WTC11 (cell line): Measurements from ENCODE around the gene OTUD7B. TPM values are rescaled to one million over a fixed set of nuclear protein-coding genes. Genes with fewer than 3 reads are reported as not detected.

Experiments
- ATAC-seq: fragments of 200-7000 bp; cut with Tn5 transposase; 2 replicates; pipeline ENCODE4 v1.10.0; 2021; ENCODE audit warnings: mild to moderate bottlenecking, moderate library complexity
- CTCF ChIA-PET: fragments of 300-600 bp; sonication (Branson Sonifier 250); formaldehyde crosslinking; loops from one replicate; lab custom pipeline; 2021; ENCODE audit warnings: antibody characterized with exemption; lab: Charles Lee
- POLR2A ChIA-PET: fragments of 350-600 bp; sonication (Branson Sonifier 250); formaldehyde crosslinking; loops from one replicate; lab custom pipeline; 2021; ENCODE audit warnings: antibody characterized with exemption; lab: Charles Lee
- DNase-seq: peaks from one replicate; pipeline ENCODE4 v3.0.0; 2021; ENCODE audit warnings: low spot score
- H3K27ac Mint-ChIP-seq: 2 replicates; pipeline ENCODE4 v1.8.0; 2021; ENCODE audit warnings: mixed read lengths
- H3K27me3 Mint-ChIP-seq: 2 replicates; pipeline ENCODE4 v1.8.0; 2021; ENCODE audit warnings: low read depth, mild to moderate bottlenecking, moderate library complexity, mixed read lengths
- H3K36me3 Mint-ChIP-seq: 2 replicates; pipeline ENCODE4 v1.8.0; 2021; ENCODE audit warnings: mixed read lengths
- H3K4me1 Mint-ChIP-seq: 2 replicates; pipeline ENCODE4 v1.8.0; 2022; ENCODE audit warnings: mixed read lengths
- H3K4me3 Mint-ChIP-seq: 2 replicates; pipeline ENCODE4 v1.8.0; 2021; ENCODE audit warnings: mild to moderate bottlenecking, moderate library complexity, mixed read lengths
- H3K9me3 Mint-ChIP-seq: 2 replicates; pipeline ENCODE4 v1.8.0; 2021; ENCODE audit warnings: mixed read lengths
- AR ChIP-seq: fragments of 250-450 bp; sonication (Bioruptor Pico); IDR thresholded peaks from 2 replicates; pipeline ENCODE4 v1.9.0; 2021; ENCODE audit warnings: mild to moderate bottlenecking
- CBFB ChIP-seq: sonication (generic); formaldehyde crosslinking; IDR thresholded peaks from 2 replicates; pipeline ENCODE4 v1.8.1; 2022; ENCODE audit warnings: mild to moderate bottlenecking, low read depth, missing genetic modification reagents
- E2F4 ChIP-seq: sonication (generic); formaldehyde crosslinking; IDR thresholded peaks from 2 replicates; pipeline ENCODE4 v1.8.1; 2022; ENCODE audit warnings: low read depth, mild to moderate bottlenecking, moderate library complexity, missing genetic modification reagents, borderline replicate concordance
- ERG ChIP-seq: fragments of 250-450 bp; sonication (Bioruptor Pico); IDR thresholded peaks from 2 replicates; pipeline ENCODE4 v1.8.0; 2021; ENCODE audit warnings: mild to moderate bottlenecking
- ETV6 ChIP-seq: sonication (generic); formaldehyde crosslinking; IDR thresholded peaks from 2 replicates; pipeline ENCODE4 v1.8.1; 2022; ENCODE audit warnings: mild to moderate bottlenecking, missing genetic modification reagents
- FOXJ3 ChIP-seq: sonication (generic); formaldehyde crosslinking; IDR thresholded peaks from 2 replicates; pipeline ENCODE4 v1.9.0; 2021; ENCODE audit warnings: missing genetic modification reagents, mild to moderate bottlenecking, borderline replicate concordance
- GRHL2 ChIP-seq: fragments of 250-450 bp; sonication (Bioruptor Pico); IDR thresholded peaks from 2 replicates; pipeline ENCODE4 v1.8.0; 2022; ENCODE audit warnings: mild to moderate bottlenecking, moderate library complexity; ENCODE audit not compliant: insufficient replicate concordance, severe bottlenecking
- HMGA2 ChIP-seq: fragments of 250-450 bp; sonication (Bioruptor Pico); IDR thresholded peaks from 2 replicates; pipeline ENCODE4 v1.4.0; 2021; ENCODE audit warnings: mild to moderate bottlenecking, moderate library complexity
- JUN ChIP-seq: sonication (generic); formaldehyde crosslinking; IDR thresholded peaks from 2 replicates; pipeline ENCODE4 v1.8.0; 2023; ENCODE audit warnings: mild to moderate bottlenecking, missing genetic modification reagents
- MLX ChIP-seq: sonication (generic); formaldehyde crosslinking; IDR thresholded peaks from 2 replicates; pipeline ENCODE4 v1.8.1; 2023; ENCODE audit warnings: mild to moderate bottlenecking, missing genetic modification reagents, moderate library complexity
- NFYB ChIP-seq: sonication (generic); formaldehyde crosslinking; conservative IDR thresholded peaks from 2 replicates; pipeline ENCODE4 v1.8.0; 2022; ENCODE audit warnings: low read depth, missing genetic modification reagents
- STAT6 ChIP-seq: sonication (generic); formaldehyde crosslinking; conservative IDR thresholded peaks from 2 replicates; pipeline ENCODE4 v1.8.1; 2023; ENCODE audit warnings: mild to moderate bottlenecking, low read depth, missing genetic modification reagents, moderate library complexity
- TCF7 ChIP-seq: sonication (generic); formaldehyde crosslinking; IDR thresholded peaks from 2 replicates; pipeline ENCODE4 v1.8.0; 2022; ENCODE audit warnings: mild to moderate bottlenecking, low read depth, missing genetic modification reagents, moderate library complexity
- ZNF121 ChIP-seq: sonication (generic); formaldehyde crosslinking; IDR thresholded peaks from 2 replicates; pipeline ENCODE4 v1.8.0; 2023; ENCODE audit warnings: missing genetic modification reagents
- ZNF232 ChIP-seq: sonication (generic); formaldehyde crosslinking; IDR thresholded peaks from 2 replicates; pipeline ENCODE4 v1.8.0; 2022; ENCODE audit warnings: mild to moderate bottlenecking, missing genetic modification reagents
- ZNF396 ChIP-seq: fragments of 250-450 bp; sonication (Bioruptor Pico); IDR thresholded peaks from 2 replicates; pipeline ENCODE4 v1.8.0; 2021; ENCODE audit warnings: mild to moderate bottlenecking, moderate library complexity, borderline replicate concordance
- total RNA-seq: library from RNA; stranded (reverse); gene quantifications from 3 replicates; pipeline ENCODE4 v1.2.3, GENCODE V29; 2021
- TF ChIP-seq, protein P1 (sequence below): fragments of 250-450 bp; sonication (Bioruptor Pico); IDR thresholded peaks from 2 replicates; pipeline ENCODE4 v2.1.2; 2022; ENCODE audit warnings: mild to moderate bottlenecking, moderate library complexity
- TF ChIP-seq, protein P2 (sequence below): fragments of 250-450 bp; sonication (Bioruptor Pico); IDR thresholded peaks from 2 replicates; pipeline ENCODE4 v1.9.0; 2021; ENCODE audit warnings: mild to moderate bottlenecking

The OTUD7B gene
- total RNA-seq, 1 experiment from 2014 or later: 21.0 TPM

DNA sequence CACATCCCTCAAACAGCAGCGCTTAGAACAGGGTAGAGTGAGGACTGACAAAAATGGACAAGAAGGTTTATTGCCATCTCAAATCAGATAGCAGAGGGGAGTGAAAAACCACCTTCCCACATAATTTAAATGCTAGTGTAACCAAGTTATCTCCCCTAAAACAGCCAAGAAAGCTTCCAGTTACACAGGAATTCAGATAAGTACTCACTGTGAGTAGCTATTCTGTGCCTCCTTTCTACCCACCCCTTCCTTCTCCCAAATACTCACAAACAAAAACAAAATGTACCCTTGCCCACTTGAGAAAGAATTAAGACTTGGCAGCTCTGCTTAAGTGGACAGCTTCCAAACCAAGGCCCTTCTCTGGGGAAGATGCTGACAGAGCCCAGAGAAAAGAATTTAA is 9.1 kb downstream of the OTUD7B start (continued):
- no peak for TF ChIP-seq AR (CRISPR knock-in tag)
- TF ChIP-seq, all 79 proteins: peak for 0

DNA sequence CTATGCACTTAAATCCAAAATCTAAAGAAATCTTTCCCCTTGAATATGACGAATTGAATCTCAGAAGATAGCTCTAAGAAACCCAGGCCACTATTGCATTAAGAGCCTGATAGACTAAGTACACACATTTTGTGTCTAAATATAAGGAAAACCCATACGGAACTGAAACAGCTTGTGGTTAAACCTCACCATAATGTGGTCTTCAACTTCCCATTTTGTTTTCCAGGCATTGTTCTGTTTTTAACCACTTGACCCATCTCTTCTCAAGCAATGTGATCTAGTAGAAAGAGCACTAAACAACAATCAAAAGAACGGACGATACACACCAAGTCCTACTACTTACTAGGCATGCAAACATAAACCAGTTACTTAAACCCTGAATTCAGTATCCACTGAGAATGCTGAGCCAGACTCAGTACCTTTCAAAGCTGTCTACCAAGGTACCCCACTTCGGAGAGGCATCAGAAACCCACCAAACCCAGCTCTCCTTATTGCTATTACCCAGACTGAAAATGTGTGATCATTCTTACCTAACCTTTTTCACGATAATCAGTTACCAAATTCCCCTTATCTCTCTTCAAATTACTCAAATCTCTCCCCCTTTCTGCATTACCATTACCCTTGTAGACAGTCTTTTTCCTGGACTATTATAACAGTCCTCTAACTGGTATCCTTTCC is 12.8 kb downstream of the OTUD7B start:
- CTCF ChIA-PET: interaction anchor here (0.9 to 1.2 kb wide), 2 partner anchors 171 to 190 kb away, joined by 4 read pairs; no protein-coding TSS in a partner anchor
- Mint-ChIP-seq H3K4me3 (no peak overlapping the region), H3K9me3 (no peaks in the 10 kb centered on the region), H3K27me3 (no peaks in the 10 kb centered on the region), H3K27ac (peak overlapping the region; percentile 33), H3K36me3 (no peaks in the 10 kb centered on the region), H3K4me1 (peaks cover 22% of the 10 kb centered on the region)
- no peak for ATAC-seq
- POLR2A ChIA-PET: interaction anchor here (0.6 kb wide), 1 partner anchor 111 kb away, joined by 3 read pairs; a partner anchor contains a TSS
- DNase-seq: no peak
- TF ChIP-seq MLX (no peak), ZNF232 (CRISPR knock-in tag) (no peak), HMGA2 (CRISPR knock-in tag) (no peak), CBFB (CRISPR knock-in tag) (no peak), FOXJ3 (CRISPR knock-in tag) (no peak), TCF7 (CRISPR knock-in tag) (no peak), ZNF396 (no peak), NFYB (no peak), ETV6 (CRISPR knock-in tag) (no peak), ERG (no peak), ZNF121 (CRISPR knock-in tag) (no peak), GRHL2 (CRISPR knock-in tag) (no peak), E2F4 (CRISPR knock-in tag) (no peak), STAT6 (CRISPR knock-in tag) (no peak), JUN (no peak), AR (CRISPR knock-in tag) (no peak)
- TF ChIP-seq, protein P1, sequence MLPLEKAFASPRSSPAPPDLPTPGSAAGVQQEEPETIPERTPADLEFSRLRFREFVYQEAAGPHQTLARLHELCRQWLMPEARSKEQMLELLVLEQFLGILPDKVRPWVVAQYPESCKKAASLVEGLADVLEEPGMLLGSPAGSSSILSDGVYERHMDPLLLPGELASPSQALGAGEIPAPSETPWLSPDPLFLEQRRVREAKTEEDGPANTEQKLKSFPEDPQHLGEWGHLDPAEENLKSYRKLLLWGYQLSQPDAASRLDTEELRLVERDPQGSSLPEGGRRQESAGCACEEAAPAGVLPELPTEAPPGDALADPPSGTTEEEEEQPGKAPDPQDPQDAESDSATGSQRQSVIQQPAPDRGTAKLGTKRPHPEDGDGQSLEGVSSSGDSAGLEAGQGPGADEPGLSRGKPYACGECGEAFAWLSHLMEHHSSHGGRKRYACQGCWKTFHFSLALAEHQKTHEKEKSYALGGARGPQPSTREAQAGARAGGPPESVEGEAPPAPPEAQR: no peak
- TF ChIP-seq, protein P2, sequence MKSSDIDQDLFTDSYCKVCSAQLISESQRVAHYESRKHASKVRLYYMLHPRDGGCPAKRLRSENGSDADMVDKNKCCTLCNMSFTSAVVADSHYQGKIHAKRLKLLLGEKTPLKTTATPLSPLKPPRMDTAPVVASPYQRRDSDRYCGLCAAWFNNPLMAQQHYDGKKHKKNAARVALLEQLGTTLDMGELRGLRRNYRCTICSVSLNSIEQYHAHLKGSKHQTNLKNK: no peak
